Neural cell (in vitro differentiated cells): ENCODE measurements around the gene MMAB. TPM values are rescaled to one million over a fixed set of nuclear protein-coding genes. Genes with fewer than 3 reads are reported as not detected.

Experiments used
- H2AFZ ChIP-seq: fragments of 200-600, 300-800 bp; sonication (generic), shearing (Covaris generic); 2 replicates; pipeline ENCODE4 v1.6.0; 2014; ENCODE audit warnings: low read depth, mild to moderate bottlenecking, antibody characterized with exemption, low read length, moderate library complexity
- H3F3A ChIP-seq: fragments of 200-600 bp; shearing (Covaris generic); 2 replicates; pipeline ENCODE4 v1.6.1; 2016; ENCODE audit warnings: mild to moderate bottlenecking, moderate library complexity, mixed read lengths, antibody characterized with exemption, low read length; ENCODE audit not compliant: insufficient read depth, poor library complexity, severe bottlenecking
- H3K27ac ChIP-seq: fragments of 200-600, 300-800 bp; sonication (generic), shearing (Covaris generic); 2 replicates; pipeline ENCODE4 v1.5.1; 2014; ENCODE audit warnings: mild to moderate bottlenecking, low read length, moderate library complexity
- H3K27me3 ChIP-seq: fragments of 300-800, 200-600 bp; sonication (generic), shearing (Covaris generic); 2 replicates; pipeline ENCODE4 v1.6.0; 2014; ENCODE audit warnings: mild to moderate bottlenecking, low read depth, low read length, moderate library complexity; ENCODE audit not compliant: insufficient read depth
- H3K36me3 ChIP-seq: fragments of 300-800, 200-600 bp; sonication (generic), shearing (Covaris generic); 2 replicates; pipeline ENCODE4 v1.5.1; 2014; ENCODE audit warnings: mild to moderate bottlenecking, antibody characterized with exemption, low read length, moderate library complexity; ENCODE audit not compliant: insufficient read depth
- H3K4me2 ChIP-seq: fragments of 300-800, 200-600 bp; sonication (generic), shearing (Covaris generic); 2 replicates; pipeline ENCODE4 v1.6.0; 2014; ENCODE audit warnings: mild to moderate bottlenecking, low read length
- H3K4me3 ChIP-seq: fragments of 300-800, 200-600 bp; sonication (generic), shearing (Covaris generic); 2 replicates; pipeline ENCODE4 v1.5.1; 2014; ENCODE audit warnings: mild to moderate bottlenecking, low read length, moderate library complexity
- H3K79me2 ChIP-seq: fragments of 200-600 bp; shearing (Covaris generic); replicated peaks from 2 replicates; pipeline ENCODE4 v1.6.0; 2014; ENCODE audit warnings: mild to moderate bottlenecking, low read length, moderate library complexity; ENCODE audit not compliant: insufficient read depth
- H3K9ac ChIP-seq: fragments of 300-800, 200-600 bp; sonication (generic), shearing (Covaris generic); 2 replicates; pipeline ENCODE4 v1.6.1; 2016; ENCODE audit warnings: mild to moderate bottlenecking, low read length, mixed read lengths
- H3K9me2 ChIP-seq: fragments of 200-600 bp; shearing (Covaris generic); 2 replicates; pipeline ENCODE4 v1.6.1; 2016; ENCODE audit warnings: mild to moderate bottlenecking, low read length, mixed read lengths; ENCODE audit not compliant: insufficient read depth
- H3K9me3 ChIP-seq: fragments of 200-600, 300-800 bp; sonication (generic), shearing (Covaris generic); 2 replicates; pipeline ENCODE4 v1.6.1; 2016; ENCODE audit warnings: mild to moderate bottlenecking, mixed run types, low read length, moderate library complexity, mixed read lengths
- H4K20me1 ChIP-seq: fragments of 200-600 bp; shearing (Covaris generic); 2 replicates; pipeline ENCODE4 v1.6.1; 2016; ENCODE audit warnings: mild to moderate bottlenecking, mixed run types; ENCODE audit not compliant: insufficient read depth
- EP300 ChIP-seq: fragments of 450-650 bp; conservative IDR thresholded peaks from 2 replicates; pipeline ENCODE4 v1.6.1; 2014; ENCODE audit warnings: antibody characterized with exemption, mild to moderate bottlenecking, moderate library complexity; ENCODE audit not compliant: poor library complexity, severe bottlenecking
- EZH2 ChIP-seq: fragments of 200-600, 300-800 bp; shearing (Covaris generic), sonication (generic); IDR thresholded peaks from 2 replicates; pipeline ENCODE4 v1.6.1; 2014; ENCODE audit warnings: antibody characterized with exemption, low read length, borderline replicate concordance, mild to moderate bottlenecking; ENCODE audit not compliant: insufficient read depth, poor library complexity, severe bottlenecking
- MXI1 ChIP-seq: fragments of 450-650 bp; conservative IDR thresholded peaks from 2 replicates; pipeline ENCODE4 v1.6.1; 2014; ENCODE audit warnings: antibody characterized with exemption, mild to moderate bottlenecking; ENCODE audit not compliant: poor library complexity, severe bottlenecking
- POLR2AphosphoS5 ChIP-seq: IDR thresholded peaks from 2 replicates; pipeline ENCODE4 v1.6.1; 2012
- RAD21 ChIP-seq: fragments of 450-650 bp; conservative IDR thresholded peaks from 2 replicates; pipeline ENCODE4 v1.6.1; 2014; ENCODE audit warnings: antibody characterized with exemption, mild to moderate bottlenecking, moderate library complexity
- SMC3 ChIP-seq: fragments of 450-650 bp; conservative IDR thresholded peaks from 2 replicates; pipeline ENCODE4 v1.6.1; 2014; ENCODE audit warnings: antibody characterized with exemption, mild to moderate bottlenecking, moderate library complexity; ENCODE audit not compliant: poor library complexity
- TAF1 ChIP-seq: IDR thresholded peaks from 2 replicates; pipeline ENCODE4 v1.6.1; 2012; ENCODE audit warnings: low read depth
- polyA plus RNA-seq: library from polyadenylated mRNA; depleted of rRNA; stranded (reverse); fragments of >200 nt; gene quantifications from 2 replicates; pipeline ENCODE4 v1.2.3, GENCODE V29; 2014
- TF ChIP-seq, protein P1 (sequence below): IDR thresholded peaks from 2 replicates; pipeline ENCODE4 v1.6.1; 2012; ENCODE audit warnings: borderline replicate concordance
- TF ChIP-seq, protein P2 (sequence below): fragments of 450-650 bp; IDR thresholded peaks from 2 replicates; pipeline ENCODE4 v1.5.1; 2014; ENCODE audit warnings: antibody characterized with exemption, mild to moderate bottlenecking, moderate library complexity; ENCODE audit not compliant: poor library complexity, severe bottlenecking

The MMAB gene
- polyA plus RNA-seq, 1 donor from 2014 or later = 52.6 TPM

DNA sequence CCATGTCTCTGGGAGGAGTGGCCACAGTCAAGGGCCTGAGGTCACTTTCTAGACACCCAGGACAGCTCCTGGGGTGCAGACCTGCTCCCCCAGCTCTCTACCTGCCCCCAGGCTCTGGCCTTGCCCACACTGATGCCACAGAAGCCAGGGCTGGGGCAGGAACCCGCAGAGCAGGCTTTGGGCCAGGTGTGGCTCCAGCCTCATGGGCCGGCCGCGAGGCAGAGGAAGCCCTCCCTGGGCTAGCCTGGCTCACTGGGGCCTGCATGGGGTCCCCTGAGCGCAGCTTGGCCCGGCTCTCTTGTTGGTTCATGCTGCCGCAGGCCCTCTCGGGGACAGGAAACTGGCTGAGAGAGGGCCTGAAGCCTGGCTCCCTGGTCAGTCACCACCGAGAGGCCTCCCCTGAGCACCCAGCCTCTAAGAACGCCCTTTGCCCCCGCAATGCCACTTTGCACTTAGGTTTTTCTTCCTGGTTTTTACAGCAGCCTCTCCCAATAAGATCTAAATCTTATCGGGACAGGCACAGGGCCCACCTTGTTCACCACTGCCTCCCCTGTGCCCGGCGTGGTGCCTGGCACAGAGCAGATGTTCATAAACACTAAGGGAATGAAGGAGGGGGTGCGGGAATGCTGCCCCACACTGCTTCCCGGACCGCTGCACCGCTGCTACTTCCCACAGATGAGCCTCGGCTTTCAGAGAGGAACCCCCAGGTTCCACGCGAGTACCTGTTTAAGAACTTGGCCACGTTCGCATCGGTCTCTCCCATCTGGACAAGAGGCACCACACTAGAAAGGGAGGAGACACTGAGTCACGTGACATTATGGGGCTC is 14.7 kb downstream of the MMAB start:
- TF ChIP-seq, protein P1, sequence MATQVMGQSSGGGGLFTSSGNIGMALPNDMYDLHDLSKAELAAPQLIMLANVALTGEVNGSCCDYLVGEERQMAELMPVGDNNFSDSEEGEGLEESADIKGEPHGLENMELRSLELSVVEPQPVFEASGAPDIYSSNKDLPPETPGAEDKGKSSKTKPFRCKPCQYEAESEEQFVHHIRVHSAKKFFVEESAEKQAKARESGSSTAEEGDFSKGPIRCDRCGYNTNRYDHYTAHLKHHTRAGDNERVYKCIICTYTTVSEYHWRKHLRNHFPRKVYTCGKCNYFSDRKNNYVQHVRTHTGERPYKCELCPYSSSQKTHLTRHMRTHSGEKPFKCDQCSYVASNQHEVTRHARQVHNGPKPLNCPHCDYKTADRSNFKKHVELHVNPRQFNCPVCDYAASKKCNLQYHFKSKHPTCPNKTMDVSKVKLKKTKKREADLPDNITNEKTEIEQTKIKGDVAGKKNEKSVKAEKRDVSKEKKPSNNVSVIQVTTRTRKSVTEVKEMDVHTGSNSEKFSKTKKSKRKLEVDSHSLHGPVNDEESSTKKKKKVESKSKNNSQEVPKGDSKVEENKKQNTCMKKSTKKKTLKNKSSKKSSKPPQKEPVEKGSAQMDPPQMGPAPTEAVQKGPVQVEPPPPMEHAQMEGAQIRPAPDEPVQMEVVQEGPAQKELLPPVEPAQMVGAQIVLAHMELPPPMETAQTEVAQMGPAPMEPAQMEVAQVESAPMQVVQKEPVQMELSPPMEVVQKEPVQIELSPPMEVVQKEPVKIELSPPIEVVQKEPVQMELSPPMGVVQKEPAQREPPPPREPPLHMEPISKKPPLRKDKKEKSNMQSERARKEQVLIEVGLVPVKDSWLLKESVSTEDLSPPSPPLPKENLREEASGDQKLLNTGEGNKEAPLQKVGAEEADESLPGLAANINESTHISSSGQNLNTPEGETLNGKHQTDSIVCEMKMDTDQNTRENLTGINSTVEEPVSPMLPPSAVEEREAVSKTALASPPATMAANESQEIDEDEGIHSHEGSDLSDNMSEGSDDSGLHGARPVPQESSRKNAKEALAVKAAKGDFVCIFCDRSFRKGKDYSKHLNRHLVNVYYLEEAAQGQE = no peak
- TF ChIP-seq EZH2 = no peak
- TF ChIP-seq EP300 = no peak
- no peak for TF ChIP-seq MXI1
- no peak for TF ChIP-seq SMC3
- TF ChIP-seq, protein P2, sequence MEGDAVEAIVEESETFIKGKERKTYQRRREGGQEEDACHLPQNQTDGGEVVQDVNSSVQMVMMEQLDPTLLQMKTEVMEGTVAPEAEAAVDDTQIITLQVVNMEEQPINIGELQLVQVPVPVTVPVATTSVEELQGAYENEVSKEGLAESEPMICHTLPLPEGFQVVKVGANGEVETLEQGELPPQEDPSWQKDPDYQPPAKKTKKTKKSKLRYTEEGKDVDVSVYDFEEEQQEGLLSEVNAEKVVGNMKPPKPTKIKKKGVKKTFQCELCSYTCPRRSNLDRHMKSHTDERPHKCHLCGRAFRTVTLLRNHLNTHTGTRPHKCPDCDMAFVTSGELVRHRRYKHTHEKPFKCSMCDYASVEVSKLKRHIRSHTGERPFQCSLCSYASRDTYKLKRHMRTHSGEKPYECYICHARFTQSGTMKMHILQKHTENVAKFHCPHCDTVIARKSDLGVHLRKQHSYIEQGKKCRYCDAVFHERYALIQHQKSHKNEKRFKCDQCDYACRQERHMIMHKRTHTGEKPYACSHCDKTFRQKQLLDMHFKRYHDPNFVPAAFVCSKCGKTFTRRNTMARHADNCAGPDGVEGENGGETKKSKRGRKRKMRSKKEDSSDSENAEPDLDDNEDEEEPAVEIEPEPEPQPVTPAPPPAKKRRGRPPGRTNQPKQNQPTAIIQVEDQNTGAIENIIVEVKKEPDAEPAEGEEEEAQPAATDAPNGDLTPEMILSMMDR = no peak
- H3K27me3 ChIP-seq = no peaks in the 10 kb centered on the region
- H4K20me1 ChIP-seq = no peaks in the 10 kb centered on the region
- no peak overlapping the region for H3K27ac ChIP-seq
- no peaks in the 10 kb centered on the region for H3F3A ChIP-seq
- H3K4me3 ChIP-seq = no peak overlapping the region
- H2AFZ ChIP-seq = no peak overlapping the region
- no peaks in the 10 kb centered on the region for H3K9me3 ChIP-seq
- H3K9ac ChIP-seq = no peak overlapping the region
- H3K79me2 ChIP-seq = no peaks in the 10 kb centered on the region
- H3K9me2 ChIP-seq = no peaks in the 10 kb centered on the region
- H3K4me2 ChIP-seq = no peak overlapping the region
- H3K36me3 ChIP-seq = no peaks in the 10 kb centered on the region

DNA sequence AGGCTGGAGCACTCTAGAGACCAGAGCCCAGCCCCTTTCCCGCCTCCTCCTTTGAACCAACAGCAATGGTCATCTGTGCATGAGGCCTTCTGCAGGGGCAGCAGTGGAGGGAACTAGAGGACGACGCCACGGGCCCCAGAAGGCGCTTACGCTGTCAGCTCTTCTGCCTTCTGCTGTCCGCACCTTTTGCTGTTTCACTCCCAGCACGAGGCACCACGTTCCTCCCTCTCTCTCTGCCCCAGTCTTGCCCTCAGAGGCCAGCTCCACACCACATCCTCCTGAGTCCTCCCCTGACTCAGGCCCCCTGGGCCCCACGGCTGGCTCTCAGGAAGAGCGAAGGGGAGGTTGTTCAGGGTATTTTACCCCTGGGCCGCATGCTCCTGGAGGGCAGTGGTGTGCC is 15.5 kb downstream of the MMAB start:
- no peaks in the 10 kb centered on the region for H3K27me3 ChIP-seq
- H3K9me3 ChIP-seq = no peaks in the 10 kb centered on the region
- H3K9me2 ChIP-seq = no peaks in the 10 kb centered on the region
- no peak overlapping the region for H2AFZ ChIP-seq
- no peak overlapping the region for H3K27ac ChIP-seq
- H3F3A ChIP-seq = no peaks in the 10 kb centered on the region
- no peaks in the 10 kb centered on the region for H3K36me3 ChIP-seq
- H3K4me2 ChIP-seq = no peak overlapping the region
- TF ChIP-seq, protein P1 = no peak
- TF ChIP-seq RAD21 (no peak), MXI1 (no peak), EP300 (no peak), SMC3 (no peak), EZH2 (no peak), TAF1 (no peak), POLR2AphosphoS5 (no peak)
- TF ChIP-seq, protein P2 = no peak
- no peaks in the 10 kb centered on the region for H3K79me2 ChIP-seq
- no peak overlapping the region for H3K4me3 ChIP-seq
- no peak overlapping the region for H3K9ac ChIP-seq
- H4K20me1 ChIP-seq = no peaks in the 10 kb centered on the region
